ENCODE measurements around the gene RAPGEF1. TPM values are rescaled to one million over a fixed set of nuclear protein-coding genes. Genes with fewer than 3 reads are reported as not detected.
"Not testable (repeated sequence)": the region's sequence is repeated elsewhere in the genome, so short reads cannot be mapped to it uniquely, and the experiment has no call there.

Gene RAPGEF1
- total RNA-seq, 1 donor from 2014 or later: 119 TPM

- peak; percentile 15 for ATAC-seq (ENCODE audit: poor library complexity)
- DNase-seq: peak; percentile 52
- intact Hi-C loops (cut with DNase I): no loop called here
Measured at GRCh38 chr9:131668439-131669268, 71.2 kb downstream of the RAPGEF1 start.

GRCh38 chr9:131668057-131668438 is 71.8 kb downstream of the RAPGEF1 start:
- intact Hi-C loops (cut with DNase I): no loop called here
- no peak for ATAC-seq (ENCODE audit: poor library complexity)
- no peak for DNase-seq

- intact Hi-C loops (cut with DNase I): no loop called here
- DNase-seq (no peak), ATAC-seq (ENCODE audit: poor library complexity) (no peak)
Measured at GRCh38 chr9:131667576-131667975, 72.3 kb downstream of the RAPGEF1 start.

GRCh38 chr9:131666774-131667173 is 73.1 kb downstream of the RAPGEF1 start:
- intact Hi-C loops (cut with DNase I): no loop called here
- ATAC-seq (ENCODE audit: poor library complexity): no peak
- DNase-seq: no peak

GRCh38 chr9:131666029-131666428 is 73.8 kb downstream of the RAPGEF1 start:
- no peak for ATAC-seq (ENCODE audit: poor library complexity)
- DNase-seq: no peak
- intact Hi-C loops (cut with DNase I): no loop called here

- ATAC-seq (ENCODE audit: poor library complexity) (no peak), DNase-seq (no peak)
- intact Hi-C loops (cut with DNase I): no loop called here
Measured at GRCh38 chr9:131663288-131663687, 76.6 kb downstream of the RAPGEF1 start.

- ATAC-seq (ENCODE audit: poor library complexity); DNase-seq; intact Hi-C loops (cut with DNase I): not testable (repeated sequence)
Measured at GRCh38 chr9:131662289-131662621, 77.6 kb downstream of the RAPGEF1 start.

GRCh38 chr9:131661568-131662288 is 78.1 kb downstream of the RAPGEF1 start:
- ATAC-seq (ENCODE audit: poor library complexity): no peak
- intact Hi-C loops (cut with DNase I): no loop called here
- no peak for DNase-seq

- intact Hi-C loops (cut with DNase I): no loop called here
- peak; percentile 5 for ATAC-seq (ENCODE audit: poor library complexity)
Measured at GRCh38 chr9:131660466-131661405, 79.1 kb downstream of the RAPGEF1 start.

GRCh38 chr9:131658377-131659129 is 81.3 kb downstream of the RAPGEF1 start:
- intact Hi-C loops (cut with DNase I): no loop called here
- DNase-seq (no peak), ATAC-seq (ENCODE audit: poor library complexity) (no peak)

More at GRCh38 chr9:131660466-131661405, 79.1 kb downstream of the RAPGEF1 start:
- no peak for DNase-seq

- intact Hi-C loops (cut with DNase I): no loop called here
- ATAC-seq (ENCODE audit: poor library complexity): no peak
- DNase-seq: no peak
Measured at GRCh38 chr9:131657940-131658339, 81.9 kb downstream of the RAPGEF1 start.

GRCh38 chr9:131657456-131657855 is 82.4 kb downstream of the RAPGEF1 start:
- ATAC-seq (ENCODE audit: poor library complexity) (no peak), DNase-seq (no peak)
- intact Hi-C loops (cut with DNase I): no loop called here

- DNase-seq (no peak), ATAC-seq (ENCODE audit: poor library complexity) (peak; percentile 2)
- intact Hi-C loops (cut with DNase I): no loop called here
Measured at GRCh38 chr9:131657037-131657377, 82.9 kb downstream of the RAPGEF1 start.

GRCh38 chr9:131656356-131657036 is 83.4 kb downstream of the RAPGEF1 start:
- intact Hi-C loops (cut with DNase I): no loop called here
- DNase-seq (peak; percentile 83), ATAC-seq (ENCODE audit: poor library complexity) (peak; percentile 71)

- intact Hi-C loops (cut with DNase I); DNase-seq; ATAC-seq (ENCODE audit: poor library complexity): not testable (repeated sequence)
Measured at GRCh38 chr9:131654369-131654768, 85.5 kb downstream of the RAPGEF1 start.

- DNase-seq: no peak
- intact Hi-C loops (cut with DNase I): no loop called here
- no peak for ATAC-seq (ENCODE audit: poor library complexity)
Measured at GRCh38 chr9:131651599-131651998, 88.3 kb downstream of the RAPGEF1 start.

GRCh38 chr9:131651160-131651559 is 88.7 kb downstream of the RAPGEF1 start:
- intact Hi-C loops (cut with DNase I): no loop called here
- DNase-seq (no peak), ATAC-seq (ENCODE audit: poor library complexity) (no peak)

- peak; percentile 73 for ATAC-seq (ENCODE audit: poor library complexity)
- intact Hi-C loops (cut with DNase I): no loop called here
- DNase-seq: peak; percentile 76
Measured at GRCh38 chr9:131650254-131650653, 89.6 kb downstream of the RAPGEF1 start.
